ENCODE data around the gene MAML2.

Gene MAML2

DNA sequence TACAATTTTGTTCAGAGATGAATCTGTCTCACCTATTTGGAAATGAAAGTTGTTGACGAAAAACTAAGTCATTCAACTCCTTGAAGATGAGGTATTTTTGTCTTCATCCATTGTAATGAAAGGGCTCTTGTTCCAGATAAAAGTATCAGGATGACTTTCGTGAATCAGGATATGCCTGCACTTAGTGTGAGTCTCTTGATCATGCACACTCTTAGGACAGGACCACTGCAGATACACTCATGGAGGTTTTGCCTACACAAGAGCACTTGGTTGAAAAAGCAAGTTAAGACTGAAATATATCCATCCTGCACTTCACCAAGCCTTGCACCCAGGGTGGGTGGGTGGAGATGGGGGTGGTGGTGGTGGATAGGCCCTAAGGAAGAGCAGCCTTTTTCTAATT lies 298.2 kb downstream of the MAML2 start:
- DNase-seq (ENCODE audit: insufficient read length), result no peak
- no peak for FAIRE-seq
- no peak for TF ChIP-seq POLR2AphosphoS5 (IDR thresholded peaks at IDR 0.05; ENCODE audit: low read depth, low read length)
- TF ChIP-seq TAF1 (IDR thresholded peaks at IDR 0.05; ENCODE audit: borderline replicate concordance, low read depth, low read length), result no peak
- TF ChIP-seq POLR2A (IDR thresholded peaks at IDR 0.05; ENCODE audit: low read depth, low read length), result no peak

DNA sequence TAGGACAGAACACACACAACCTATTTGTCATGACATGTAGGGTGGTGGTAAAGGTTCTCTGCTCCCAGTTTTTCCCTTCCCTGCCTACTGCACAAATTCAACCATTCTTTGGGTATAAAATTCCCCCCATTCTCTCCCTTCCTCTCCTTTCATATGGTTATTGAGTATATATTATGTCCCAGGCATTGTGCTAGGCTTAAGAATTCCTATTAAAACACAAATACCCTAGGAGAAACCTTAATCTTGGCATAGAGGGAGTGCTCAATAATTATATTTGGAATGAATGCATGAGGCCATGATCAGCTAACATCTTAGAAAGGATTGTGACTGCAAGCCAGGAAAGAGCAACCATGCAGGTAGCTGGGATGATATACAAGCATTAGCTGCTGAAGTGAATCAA lies 298.7 kb downstream of the MAML2 start:
- FAIRE-seq, result no peak
- TF ChIP-seq POLR2AphosphoS5 (IDR thresholded peaks at IDR 0.05; ENCODE audit: low read depth, low read length) (no peak), TAF1 (IDR thresholded peaks at IDR 0.05; ENCODE audit: borderline replicate concordance, low read depth, low read length) (no peak), POLR2A (IDR thresholded peaks at IDR 0.05; ENCODE audit: low read depth, low read length) (no peak)
- no peak for DNase-seq (ENCODE audit: insufficient read length)

- FAIRE-seq (no peak), DNase-seq (ENCODE audit: insufficient read length) (no peak)
- no peak for TF ChIP-seq POLR2AphosphoS5 (IDR thresholded peaks at IDR 0.05; ENCODE audit: low read depth, low read length)
- TF ChIP-seq POLR2A (IDR thresholded peaks at IDR 0.05; ENCODE audit: low read depth, low read length), result no peak
- TF ChIP-seq TAF1 (IDR thresholded peaks at IDR 0.05; ENCODE audit: borderline replicate concordance, low read depth, low read length), result no peak
Observed at GRCh38 chr11:96043291-96043690, 299.7 kb downstream of the MAML2 start.

DNA sequence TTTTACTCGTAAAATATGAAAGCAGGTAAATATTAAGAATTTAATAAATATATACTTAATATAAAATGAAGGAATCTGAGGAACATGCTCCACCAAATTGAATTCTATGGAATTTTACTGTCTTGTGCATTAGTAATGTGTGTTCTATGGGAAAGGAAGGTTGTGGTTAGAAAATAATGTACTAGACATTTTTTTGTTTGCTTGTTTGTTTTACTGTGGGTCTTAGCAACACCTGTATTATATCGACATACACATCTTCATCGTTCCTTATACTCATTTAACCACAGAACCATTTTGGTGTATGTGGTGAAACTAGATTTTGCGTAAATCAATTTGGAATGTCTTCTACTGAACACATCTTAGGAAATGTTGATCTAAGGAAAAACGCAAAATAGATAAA lies 304.9 kb downstream of the MAML2 start:
- FAIRE-seq (no peak), DNase-seq (ENCODE audit: insufficient read length) (no peak)
- TF ChIP-seq TAF1 (IDR thresholded peaks at IDR 0.05; ENCODE audit: borderline replicate concordance, low read depth, low read length) (no peak), POLR2AphosphoS5 (IDR thresholded peaks at IDR 0.05; ENCODE audit: low read depth, low read length) (no peak), POLR2A (IDR thresholded peaks at IDR 0.05; ENCODE audit: low read depth, low read length) (no peak)

- FAIRE-seq, result peak; percentile 63
- DNase-seq (ENCODE audit: insufficient read length), result no peak
- TF ChIP-seq POLR2AphosphoS5 (IDR thresholded peaks at IDR 0.05; ENCODE audit: low read depth, low read length) (no peak), POLR2A (IDR thresholded peaks at IDR 0.05; ENCODE audit: low read depth, low read length) (no peak), TAF1 (IDR thresholded peaks at IDR 0.05; ENCODE audit: borderline replicate concordance, low read depth, low read length) (no peak)
Observed at GRCh38 chr11:96037405-96037949, 305.5 kb downstream of the MAML2 start.

DNA sequence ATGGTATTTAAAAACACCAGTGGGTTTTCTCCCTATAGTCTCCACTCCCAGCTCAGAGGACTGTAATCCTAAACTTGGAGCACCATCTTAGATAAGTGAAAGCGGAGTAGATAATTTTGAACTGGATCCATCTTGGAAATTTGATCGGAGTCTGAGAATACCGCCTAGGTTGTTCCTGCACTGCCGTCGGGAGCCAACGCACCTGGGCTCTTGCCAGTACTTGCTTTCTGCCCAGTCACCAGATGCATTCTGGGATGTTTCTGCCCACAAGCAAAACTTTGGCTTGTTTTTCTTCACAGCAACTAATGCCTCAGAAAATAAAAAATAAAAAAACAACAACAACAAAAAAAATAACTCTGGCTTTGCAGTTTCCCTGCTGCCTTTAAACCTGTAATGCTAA lies 306.1 kb downstream of the MAML2 start:
- FAIRE-seq, result no peak
- no peak for DNase-seq (ENCODE audit: insufficient read length)
- TF ChIP-seq POLR2AphosphoS5 (IDR thresholded peaks at IDR 0.05; ENCODE audit: low read depth, low read length), result no peak
- no peak for TF ChIP-seq POLR2A (IDR thresholded peaks at IDR 0.05; ENCODE audit: low read depth, low read length)
- TF ChIP-seq TAF1 (IDR thresholded peaks at IDR 0.05; ENCODE audit: borderline replicate concordance, low read depth, low read length), result no peak

GRCh38 chr11:96035740-96036078 lies 307.3 kb downstream of the MAML2 start:
- FAIRE-seq (no peak), DNase-seq (ENCODE audit: insufficient read length) (no peak)
- no peak for TF ChIP-seq TAF1 (IDR thresholded peaks at IDR 0.05; ENCODE audit: borderline replicate concordance, low read depth, low read length)
- no peak for TF ChIP-seq POLR2AphosphoS5 (IDR thresholded peaks at IDR 0.05; ENCODE audit: low read depth, low read length)
- TF ChIP-seq POLR2A (IDR thresholded peaks at IDR 0.05; ENCODE audit: low read depth, low read length), result no peak

DNA sequence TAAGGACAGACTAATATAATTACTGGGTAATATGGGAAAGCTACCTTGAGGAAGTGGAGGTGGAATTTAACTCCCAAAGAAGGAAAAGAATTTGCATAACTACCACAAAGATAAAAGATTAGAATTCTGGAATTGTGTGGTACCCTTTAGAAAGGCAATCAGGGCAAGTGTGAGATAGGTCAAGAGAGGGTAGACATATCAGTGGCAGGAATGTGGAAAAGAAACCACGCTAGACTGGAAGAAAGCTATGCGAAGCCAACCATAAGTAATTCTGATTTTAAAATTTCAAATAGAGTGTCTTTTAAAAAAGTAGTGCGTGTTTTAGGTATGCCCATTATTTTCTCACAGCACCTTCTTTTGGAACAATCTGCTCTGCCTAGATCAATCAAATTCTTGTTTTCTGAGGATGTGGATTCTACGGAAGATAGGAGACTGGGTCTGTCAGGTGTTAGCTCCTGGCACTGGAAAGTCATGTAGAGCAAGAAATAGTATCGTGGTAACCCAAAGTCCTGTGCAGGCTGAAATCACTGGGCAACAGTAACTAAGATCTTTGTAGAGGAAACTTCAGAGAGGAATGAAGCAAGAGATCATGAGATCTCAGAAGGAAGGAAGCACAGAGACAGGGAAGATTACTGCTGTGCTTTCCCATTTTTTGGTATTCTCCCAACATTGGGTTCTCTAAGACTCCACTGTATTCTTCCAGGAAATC lies 307.8 kb downstream of the MAML2 start:
- no peak for FAIRE-seq
- TF ChIP-seq POLR2AphosphoS5 (IDR thresholded peaks at IDR 0.05; ENCODE audit: low read depth, low read length) (no peak), POLR2A (IDR thresholded peaks at IDR 0.05; ENCODE audit: low read depth, low read length) (no peak), TAF1 (IDR thresholded peaks at IDR 0.05; ENCODE audit: borderline replicate concordance, low read depth, low read length) (no peak)
- DNase-seq (ENCODE audit: insufficient read length), result no peak

GRCh38 chr11:96033599-96033998 lies 309.4 kb downstream of the MAML2 start:
- no peak for DNase-seq (ENCODE audit: insufficient read length)
- no peak for TF ChIP-seq POLR2AphosphoS5 (IDR thresholded peaks at IDR 0.05; ENCODE audit: low read depth, low read length)
- TF ChIP-seq POLR2A (IDR thresholded peaks at IDR 0.05; ENCODE audit: low read depth, low read length), result no peak
- no peak for TF ChIP-seq TAF1 (IDR thresholded peaks at IDR 0.05; ENCODE audit: borderline replicate concordance, low read depth, low read length)
- FAIRE-seq, result no peak

GRCh38 chr11:96033095-96033494 lies 309.9 kb downstream of the MAML2 start:
- FAIRE-seq (no peak), DNase-seq (ENCODE audit: insufficient read length) (no peak)
- no peak for TF ChIP-seq POLR2AphosphoS5 (IDR thresholded peaks at IDR 0.05; ENCODE audit: low read depth, low read length)
- no peak for TF ChIP-seq TAF1 (IDR thresholded peaks at IDR 0.05; ENCODE audit: borderline replicate concordance, low read depth, low read length)

GRCh38 chr11:96028746-96029145 lies 314.2 kb downstream of the MAML2 start:
- no peak for DNase-seq (ENCODE audit: insufficient read length)
- no peak for FAIRE-seq
- TF ChIP-seq TAF1 (IDR thresholded peaks at IDR 0.05; ENCODE audit: borderline replicate concordance, low read depth, low read length), result no peak
- TF ChIP-seq POLR2A (IDR thresholded peaks at IDR 0.05; ENCODE audit: low read depth, low read length), result no peak
- TF ChIP-seq POLR2AphosphoS5 (IDR thresholded peaks at IDR 0.05; ENCODE audit: low read depth, low read length), result no peak

DNA sequence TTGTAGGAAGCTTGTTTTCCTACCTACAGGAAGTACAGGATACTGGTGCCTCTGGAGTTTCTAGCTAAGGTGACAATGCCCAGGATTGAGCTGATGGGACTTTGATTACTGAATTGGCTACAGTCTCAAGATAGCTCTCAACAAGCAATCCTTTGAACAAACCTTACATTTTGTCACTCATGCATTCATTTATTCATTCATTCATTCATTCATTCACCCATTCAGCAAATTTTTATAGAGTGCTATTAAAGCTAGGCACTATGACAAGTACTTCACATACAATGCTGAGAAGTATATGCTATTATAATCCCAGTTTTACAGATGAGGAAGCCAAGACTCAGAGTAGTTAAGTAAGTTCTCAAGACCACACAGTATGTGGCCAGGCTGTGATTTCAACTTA lies 316.0 kb downstream of the MAML2 start:
- TF ChIP-seq POLR2A (IDR thresholded peaks at IDR 0.05; ENCODE audit: low read depth, low read length) (no peak), TAF1 (IDR thresholded peaks at IDR 0.05; ENCODE audit: borderline replicate concordance, low read depth, low read length) (no peak), POLR2AphosphoS5 (IDR thresholded peaks at IDR 0.05; ENCODE audit: low read depth, low read length) (no peak)
- FAIRE-seq, result no peak

More for the DNA sequence above, 316.0 kb downstream of the MAML2 start:
- no peak for DNase-seq (ENCODE audit: insufficient read length)

All from GM12892 (cell line).